Stimulated activated CD4-positive, alpha-beta T cell treated with anti-CD3 and anti-CD28 coated beads, Interleukin-1b, Interleukin-23, amount 100 ng/mL, for 48 hours (primary cell): ENCODE results near the gene UTP25.

ENCODE experiments used
- DNase-seq: peaks from one replicate; pipeline ENCODE4 v3.0.0-alpha.2; 2020

Gene UTP25

DNA sequence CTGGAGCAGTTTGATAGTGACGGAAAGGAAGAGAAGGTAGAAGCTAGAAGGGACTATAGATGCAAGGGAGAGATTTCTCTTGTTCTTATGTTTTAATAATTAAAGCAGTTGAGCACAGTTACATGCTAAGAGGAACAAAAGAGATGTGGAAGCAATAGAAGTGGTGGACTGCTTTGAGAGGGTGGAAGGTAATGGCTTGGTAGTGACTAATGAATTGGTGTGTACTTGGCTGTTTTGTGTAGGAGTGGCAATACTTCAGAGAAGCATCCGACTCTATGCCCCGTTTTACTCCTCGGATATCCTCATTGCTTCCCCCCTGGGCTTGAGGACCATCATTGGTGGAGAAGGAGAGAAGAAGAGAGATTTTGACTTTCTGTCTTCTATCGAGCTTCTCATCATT, 12.8 kb downstream of the UTP25 start:
- DNase-seq, result no peak

DNA sequence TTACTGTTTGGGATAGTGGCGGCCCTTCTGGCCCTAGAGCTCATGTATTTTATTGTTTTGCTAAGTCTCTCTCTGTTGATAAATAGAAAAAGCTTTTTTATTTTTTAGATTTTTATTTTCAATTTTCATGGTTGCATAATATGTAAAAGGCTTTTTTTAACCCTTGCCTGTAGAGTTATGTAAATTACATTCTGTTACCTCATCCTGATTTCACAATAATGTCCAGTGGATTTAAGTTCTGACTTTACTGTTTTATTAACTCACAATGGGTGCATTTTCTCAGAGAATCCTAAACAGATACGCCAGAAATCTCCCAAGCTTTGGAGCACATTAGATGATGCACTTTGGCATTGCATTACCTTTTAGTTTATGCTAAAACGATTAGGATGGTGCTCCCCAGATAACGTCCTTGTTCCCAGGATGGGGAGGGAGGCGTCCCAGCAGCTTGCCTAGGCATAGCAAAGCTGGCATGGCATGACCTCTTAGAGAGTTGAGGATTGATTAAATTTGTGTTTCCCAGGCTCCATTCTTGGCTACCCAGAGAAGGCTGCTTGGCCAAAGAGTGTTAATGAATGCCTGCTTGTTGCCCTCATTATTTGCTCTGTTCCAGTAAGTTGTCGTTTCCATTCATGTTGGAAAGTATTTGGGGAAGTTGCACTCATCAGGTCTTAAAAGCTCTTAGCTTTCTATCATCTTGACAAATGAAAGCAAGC, 17.1 kb downstream of the UTP25 start:
- DNase-seq, result no peak

DNA sequence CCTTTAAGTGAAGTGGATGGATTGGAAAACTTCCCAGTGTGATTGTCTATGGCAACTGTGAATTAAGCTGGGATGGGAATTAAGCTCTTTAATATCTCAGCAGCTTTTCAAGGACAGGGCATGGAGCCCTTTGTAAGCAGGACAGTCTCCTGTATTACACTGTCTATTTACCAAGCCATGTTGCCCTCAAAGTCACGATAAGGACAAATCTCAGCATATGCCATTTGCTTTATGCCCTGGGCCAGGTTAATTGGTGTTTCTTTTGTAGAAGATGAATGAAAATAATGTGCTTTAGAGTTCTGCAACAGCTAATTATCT, 17.6 kb downstream of the UTP25 start:
- no peak for DNase-seq

DNA sequence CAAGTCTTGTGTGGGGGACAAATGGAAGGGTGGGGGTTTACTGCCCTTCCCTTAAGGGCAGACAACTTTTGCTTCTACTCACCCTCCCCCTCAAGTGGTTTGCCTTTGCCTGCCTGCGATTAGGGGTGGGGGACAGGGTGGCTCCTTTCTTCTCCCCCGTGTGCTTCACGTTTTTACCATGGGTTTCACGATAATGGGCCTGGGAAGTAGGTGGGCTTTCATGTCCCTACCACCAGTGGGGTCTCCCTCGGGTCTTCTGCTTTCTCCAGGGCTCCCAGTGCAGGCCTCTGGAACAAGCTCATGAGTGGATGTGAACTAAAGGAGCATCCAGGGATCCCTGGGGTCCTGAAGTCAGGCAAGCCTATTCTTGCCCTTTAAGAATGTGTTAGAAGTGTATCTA, 21.6 kb downstream of the UTP25 start:
- DNase-seq, result no peak

GRCh38 chr1:209850342-209850979, 22.7 kb downstream of the UTP25 start:
- peak; percentile 29 for DNase-seq

DNA sequence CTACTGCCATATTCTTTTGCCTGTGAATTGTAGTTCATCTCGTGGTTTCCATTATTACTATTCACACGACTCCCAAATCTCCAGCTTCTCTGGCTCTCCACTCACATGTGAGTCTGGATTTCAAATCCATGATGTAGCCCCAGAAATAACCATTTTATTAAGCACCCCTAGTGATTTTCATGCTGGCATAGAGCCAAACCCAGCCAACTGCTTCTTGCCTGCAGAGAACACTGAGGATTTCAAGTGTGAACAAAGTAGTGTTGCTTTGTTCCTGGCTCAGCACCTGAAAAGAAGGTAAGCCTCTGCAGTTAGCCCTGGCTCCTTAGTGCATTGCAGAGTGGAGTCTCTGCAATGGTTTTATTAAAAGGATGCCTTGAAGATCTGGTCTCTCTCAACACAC, 25.9 kb downstream of the UTP25 start:
- no peak for DNase-seq

GRCh38 chr1:209854196-209854595, 26.4 kb downstream of the UTP25 start:
- no peak for DNase-seq

GRCh38 chr1:209855006-209855405, 27.2 kb downstream of the UTP25 start:
- no peak for DNase-seq

DNA sequence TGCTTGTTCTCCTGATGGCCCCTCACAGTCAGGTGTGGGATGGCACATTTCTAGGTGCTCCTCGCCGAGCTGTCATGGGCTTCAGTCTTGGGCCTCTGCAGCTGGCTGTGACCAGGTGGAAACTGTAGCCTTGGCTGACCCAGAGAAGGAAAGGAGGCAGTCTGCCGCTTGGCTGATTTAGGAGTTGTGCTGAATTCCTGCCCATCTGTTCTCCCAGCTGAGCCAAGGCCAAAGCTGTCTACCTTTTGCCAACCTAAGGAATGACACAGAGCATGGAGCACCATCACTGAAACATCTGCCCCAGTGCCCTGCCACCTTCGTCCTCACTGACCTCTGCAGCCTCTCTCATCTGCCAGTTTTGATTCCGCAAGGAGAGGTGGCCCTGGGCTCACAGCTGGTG, 27.9 kb downstream of the UTP25 start:
- no peak for DNase-seq

DNA sequence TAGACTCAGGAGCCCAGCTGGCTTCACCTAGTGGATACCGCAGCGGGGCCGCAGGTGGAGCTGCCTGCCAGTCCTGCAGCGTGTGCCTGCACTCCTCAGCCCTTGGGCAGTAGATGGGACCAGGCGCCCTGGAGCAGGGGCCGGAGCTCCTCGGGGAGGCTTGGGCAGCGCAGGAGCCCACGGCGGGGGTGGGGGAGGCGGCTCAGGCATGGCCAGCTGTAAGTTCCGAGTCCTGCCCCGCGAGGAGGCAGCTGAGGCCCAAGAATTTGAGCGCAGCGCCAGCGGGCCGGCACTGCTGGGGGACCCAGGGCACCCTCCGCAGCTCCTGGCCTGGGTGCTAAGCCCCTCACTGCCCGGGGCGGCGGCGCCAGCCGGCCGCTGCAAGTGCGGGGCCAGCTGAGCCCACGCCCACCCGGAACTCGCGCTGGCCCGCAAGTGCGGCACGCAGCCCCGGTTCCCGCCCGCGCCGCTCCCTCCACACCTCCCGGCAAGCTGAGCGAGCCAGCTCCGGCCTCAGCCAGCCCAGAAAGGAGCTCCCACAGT, 30.9 kb downstream of the UTP25 start:
- no peak for DNase-seq

GRCh38 chr1:209860293-209860881, 32.6 kb downstream of the UTP25 start:
- peak; percentile 75 for DNase-seq

GRCh38 chr1:209861242-209861641, 33.5 kb downstream of the UTP25 start:
- DNase-seq, result no peak

GRCh38 chr1:209862391-209863356, 34.9 kb downstream of the UTP25 start:
- no peak for DNase-seq

DNA sequence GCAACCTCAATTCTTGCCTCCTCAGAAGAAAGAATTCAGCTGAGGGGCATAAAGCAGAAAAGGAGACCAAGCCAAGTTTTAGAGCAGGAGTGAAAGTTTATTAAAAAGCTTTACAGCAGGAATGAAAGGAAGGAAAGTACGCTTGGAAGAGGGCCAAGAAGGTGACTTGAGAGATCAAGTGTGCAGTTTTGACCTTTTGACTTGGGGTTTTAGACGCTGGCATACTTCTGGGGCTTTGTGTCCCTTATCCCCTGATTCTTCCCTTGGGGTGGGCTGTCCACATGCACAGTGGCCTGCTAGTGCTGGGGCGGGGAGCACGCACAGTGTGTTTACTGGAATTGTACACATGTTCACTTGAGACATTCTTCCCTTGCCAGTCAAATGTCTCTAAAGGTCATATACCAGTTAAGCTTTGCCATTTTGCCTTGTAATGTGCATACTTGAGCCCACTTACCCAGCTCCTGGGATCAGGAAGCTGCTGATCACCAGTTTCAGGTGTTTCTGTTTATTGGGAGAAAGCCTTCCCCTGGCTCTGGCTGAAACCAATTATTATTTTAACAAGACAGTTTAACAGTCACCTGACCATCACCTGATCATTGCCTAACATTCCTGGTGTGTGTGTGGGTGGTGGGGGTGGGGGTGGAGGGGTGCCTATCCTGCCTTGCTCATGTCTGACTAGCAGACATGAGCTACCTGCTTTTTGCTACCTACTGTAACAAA, 36.2 kb downstream of the UTP25 start:
- DNase-seq, result no peak

DNA sequence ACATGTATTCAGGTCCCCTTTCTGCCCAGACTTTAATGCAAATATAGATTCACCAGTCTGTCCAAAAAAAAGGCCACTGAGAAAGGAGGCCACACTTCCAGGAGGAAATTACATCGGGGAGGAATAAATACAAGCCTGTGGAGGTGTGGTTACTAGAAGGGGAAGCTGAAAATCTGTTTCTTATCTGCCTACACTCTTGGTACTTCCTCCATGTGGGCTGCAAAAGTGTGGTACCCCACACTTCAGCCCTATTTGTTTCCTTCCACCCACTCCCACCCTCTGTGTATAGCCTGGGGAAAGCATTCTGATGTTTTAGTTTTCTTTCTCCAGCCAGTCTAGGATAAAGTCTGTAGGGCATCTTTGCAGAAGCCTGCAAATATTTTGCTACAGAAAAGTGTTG, 38.4 kb downstream of the UTP25 start:
- no peak for DNase-seq

- no peak for DNase-seq
Measured at GRCh38 chr1:209869291-209870149, 41.7 kb downstream of the UTP25 start.

- no peak for DNase-seq
Measured at GRCh38 chr1:209870151-209870831, 42.5 kb downstream of the UTP25 start.

GRCh38 chr1:209871006-209871405, 43.2 kb downstream of the UTP25 start:
- no peak for DNase-seq

DNA sequence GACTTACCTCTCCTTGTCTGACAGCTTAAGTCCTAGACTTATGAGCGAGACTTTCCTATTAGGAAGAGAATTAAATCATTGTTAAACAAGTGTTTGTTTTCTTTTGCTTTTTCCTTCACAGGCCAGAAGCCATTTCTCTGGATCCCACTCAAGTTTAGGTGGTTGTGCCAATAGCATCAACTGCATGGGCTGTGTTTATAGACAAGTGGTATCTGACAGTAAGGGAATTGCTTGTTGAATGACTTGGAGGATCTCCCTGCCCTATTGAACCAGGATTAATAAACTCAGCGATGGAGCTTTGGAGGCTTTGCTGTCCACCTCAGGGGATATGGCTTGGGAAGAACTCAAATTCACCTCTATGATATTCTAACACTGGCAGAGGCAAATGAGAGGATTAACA, 43.7 kb downstream of the UTP25 start:
- DNase-seq, result no peak

- DNase-seq, result no peak
Measured at GRCh38 chr1:209873067-209873799, 45.5 kb downstream of the UTP25 start.
